Panc1 (cell line): ENCODE results near the gene MCCC1. TPM values are rescaled to one million over a fixed set of nuclear protein-coding genes. Genes with fewer than 3 reads are reported as not detected.

Experiments used
- ATAC-seq: fragments of 200-7000 bp; cut with Tn5 transposase; 2 replicates; pipeline ENCODE4 v1.9.1; 2020; ENCODE audit warnings: mild to moderate bottlenecking, moderate library complexity
- BruUV-seq: library from RNA; stranded (reverse); fragments of 400-500 nt; replicated peaks from 2 replicates; lab custom pipeline; 2021; lab: Mats Ljungman, UMichigan
- CTCF ChIA-PET: fragments of 300-600 bp; sonication (Branson Sonifier 250); formaldehyde crosslinking; loops from one replicate; lab custom pipeline; 2022; ENCODE audit warnings: antibody characterized with exemption; lab: Charles Lee
- POLR2A ChIA-PET: fragments of 300-600 bp; sonication (Branson Sonifier 250); formaldehyde crosslinking; loops from one replicate; lab custom pipeline; 2022; ENCODE audit warnings: antibody characterized with exemption; lab: Charles Lee
- DNase-seq: peaks from one replicate; pipeline ENCODE4 v3.0.0-alpha.2; 2010; ENCODE audit warnings: low read depth, low spot score
- H3K27ac ChIP-seq: 2 replicates; pipeline ENCODE4 v1.5.1; 2011; ENCODE audit warnings: mild to moderate bottlenecking, low read length, inconsistent platforms
- H3K27me3 ChIP-seq: fragments of 200-500 bp; sonication (Bioruptor generic); 2 replicates; pipeline ENCODE4 v1.6.0; 2014; ENCODE audit warnings: low read length, inconsistent platforms; ENCODE audit not compliant: control insufficient read depth, insufficient read depth
- H3K36me3 ChIP-seq: fragments of 200-500 bp; sonication (Bioruptor generic); 2 replicates; pipeline ENCODE4 v1.5.1; 2014; ENCODE audit warnings: inconsistent platforms, mild to moderate bottlenecking, low read length, moderate library complexity; ENCODE audit not compliant: control insufficient read depth, insufficient read depth
- H3K4me1 ChIP-seq: 2 replicates; pipeline ENCODE4 v1.5.1; 2011; ENCODE audit warnings: inconsistent platforms, mild to moderate bottlenecking, low read length, moderate library complexity; ENCODE audit not compliant: control insufficient read depth, insufficient read depth
- H3K4me3 ChIP-seq, 2 experiments: 2 replicates each; pipeline ENCODE4 v1.5.1; 2011 to 2012; ENCODE audit warnings: low read depth in 2 of 2, low read length in 2 of 2, mild to moderate bottlenecking in 2 of 2, inconsistent platforms in 1 of 2, moderate library complexity in 1 of 2
- H3K9me3 ChIP-seq: fragments of 200-500 bp; sonication (Bioruptor generic); 2 replicates; pipeline ENCODE4 v1.5.1; 2014; ENCODE audit warnings: low read depth, mild to moderate bottlenecking, inconsistent platforms, low read length, moderate library complexity; ENCODE audit not compliant: control insufficient read depth, insufficient read depth
- CTCF ChIP-seq: fragments of 450-650 bp; IDR thresholded peaks from 2 replicates; pipeline ENCODE4 v1.5.1; 2017; ENCODE audit warnings: mild to moderate bottlenecking
- POLR2AphosphoS5 ChIP-seq: IDR thresholded peaks from 2 replicates; pipeline ENCODE4 v1.6.1; 2012; ENCODE audit warnings: mild to moderate bottlenecking, low read depth, low read length, moderate library complexity
- REST ChIP-seq, 2 experiments: IDR thresholded peaks; 2 replicates each; pipeline ENCODE4 v1.6.1; 2011 to 2012; ENCODE audit warnings: low read depth in 2 of 2, control low read depth in 1 of 2, low read length in 1 of 2, mild to moderate bottlenecking in 1 of 2, moderate library complexity in 1 of 2; ENCODE audit not compliant: insufficient read depth in 1 of 2
- SIN3A ChIP-seq: IDR thresholded peaks from 2 replicates; pipeline ENCODE4 v1.6.1; 2012; ENCODE audit warnings: low read depth, mild to moderate bottlenecking, low read length, moderate library complexity, borderline replicate concordance; ENCODE audit not compliant: insufficient read depth
- TCF7L2 ChIP-seq: IDR thresholded peaks from 2 replicates; pipeline ENCODE4 v1.6.1; 2011; ENCODE audit warnings: mild to moderate bottlenecking, low read depth, low read length, inconsistent platforms
- in situ Hi-C: cut with HindIII; loops from 2 replicates; pipeline ENCODE4 v1.10.0; 2016; ENCODE audit warnings: low sequenced_read_pairs, low pct_unique_long_range_greater_than_20kb
- intact Hi-C: fragments of 100-400 bp; cut with micrococcal nuclease; formaldehyde crosslinking; loops from one replicate; pipeline ENCODE4 v1.10.0; 2022; ENCODE audit not compliant: unreplicated experiment
- total RNA-seq: library from RNA; stranded (reverse); gene quantifications from one replicate; pipeline ENCODE4 v1.2.1, GENCODE V29; 2021; ENCODE audit not compliant: unreplicated experiment

Gene MCCC1
- total RNA-seq, 1 experiment from 2014 or later, result 24.2 TPM

GRCh38 chr3:183038757-183039156 is 60.5 kb downstream of the MCCC1 start:
- no peak for ATAC-seq
- H3K9me3 ChIP-seq, result no peaks in the 10 kb centered on the region
- intact Hi-C loops, result no loop called here
- H3K4me1 ChIP-seq, result no peaks in the 10 kb centered on the region
- H3K27ac ChIP-seq, result no peak overlapping the region
- in situ Hi-C loops, result no loop called here
- H3K4me3 ChIP-seq, result no peak overlapping the region
- BruUV-seq, result no TSS peak
- ChIA-PET CTCF (no interaction called here), POLR2A (no interaction called here)
- TF ChIP-seq CTCF, result no peak
- TF ChIP-seq POLR2AphosphoS5, result no peak
- no peak for TF ChIP-seq REST (IDR thresholded peaks at IDR 0.05; ENCODE audit: insufficient read depth in 1 of 2, low read depth in 2 of 2, low read length in 1 of 2)
- no peak for TF ChIP-seq SIN3A
- no peak for TF ChIP-seq TCF7L2
- DNase-seq, result no peak
- H3K27me3 ChIP-seq, result no peaks in the 10 kb centered on the region
- peaks cover 2% of the 10 kb centered on the region; the same call in 1 of the 2 replicates for H3K36me3 ChIP-seq

GRCh38 chr3:183038221-183038620 is 61.1 kb downstream of the MCCC1 start:
- H3K4me3 ChIP-seq, result no peak overlapping the region
- CTCF ChIA-PET, result no interaction called here
- BruUV-seq, result no TSS peak
- DNase-seq, result no peak
- TF ChIP-seq POLR2AphosphoS5, result no peak
- TF ChIP-seq SIN3A, result no peak
- TF ChIP-seq REST (IDR thresholded peaks at IDR 0.05; ENCODE audit: insufficient read depth in 1 of 2, low read depth in 2 of 2, low read length in 1 of 2), result no peak
- no peak for TF ChIP-seq TCF7L2
- TF ChIP-seq CTCF, result no peak
- H3K27me3 ChIP-seq, result no peaks in the 10 kb centered on the region
- H3K27ac ChIP-seq, result no peak overlapping the region
- no peak for ATAC-seq
- H3K36me3 ChIP-seq, result peaks cover 2% of the 10 kb centered on the region; the same call in 1 of the 2 replicates
- H3K4me1 ChIP-seq, result no peaks in the 10 kb centered on the region
- in situ Hi-C loops (no loop called here), intact Hi-C loops (no loop called here)
- POLR2A ChIA-PET, result no interaction called here
- no peaks in the 10 kb centered on the region for H3K9me3 ChIP-seq
